ENCODE results near the gene P3H1. TPM values are rescaled to one million over a fixed set of nuclear protein-coding genes. Genes with fewer than 3 reads are reported as not detected.

The P3H1 gene
- total RNA-seq, 1 donor from 2014 or later: 221 TPM

GRCh38 chr1:42806593-42806992 lies 39.8 kb upstream of the P3H1 start:
- TF ChIP-seq, protein P1, sequence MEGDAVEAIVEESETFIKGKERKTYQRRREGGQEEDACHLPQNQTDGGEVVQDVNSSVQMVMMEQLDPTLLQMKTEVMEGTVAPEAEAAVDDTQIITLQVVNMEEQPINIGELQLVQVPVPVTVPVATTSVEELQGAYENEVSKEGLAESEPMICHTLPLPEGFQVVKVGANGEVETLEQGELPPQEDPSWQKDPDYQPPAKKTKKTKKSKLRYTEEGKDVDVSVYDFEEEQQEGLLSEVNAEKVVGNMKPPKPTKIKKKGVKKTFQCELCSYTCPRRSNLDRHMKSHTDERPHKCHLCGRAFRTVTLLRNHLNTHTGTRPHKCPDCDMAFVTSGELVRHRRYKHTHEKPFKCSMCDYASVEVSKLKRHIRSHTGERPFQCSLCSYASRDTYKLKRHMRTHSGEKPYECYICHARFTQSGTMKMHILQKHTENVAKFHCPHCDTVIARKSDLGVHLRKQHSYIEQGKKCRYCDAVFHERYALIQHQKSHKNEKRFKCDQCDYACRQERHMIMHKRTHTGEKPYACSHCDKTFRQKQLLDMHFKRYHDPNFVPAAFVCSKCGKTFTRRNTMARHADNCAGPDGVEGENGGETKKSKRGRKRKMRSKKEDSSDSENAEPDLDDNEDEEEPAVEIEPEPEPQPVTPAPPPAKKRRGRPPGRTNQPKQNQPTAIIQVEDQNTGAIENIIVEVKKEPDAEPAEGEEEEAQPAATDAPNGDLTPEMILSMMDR (IDR thresholded peaks at IDR 0.05): no peak
- Mint-ChIP-seq H3K9me3 (ENCODE audit: unreplicated experiment) (no peaks in the 10 kb centered on the region), H3K27me3 (ENCODE audit: unreplicated experiment) (no peaks in the 10 kb centered on the region), H3K36me3 (ENCODE audit: unreplicated experiment) (peaks cover 43% of the 10 kb centered on the region), H3K4me3 (ENCODE audit: unreplicated experiment) (no peak overlapping the region), H3K4me1 (ENCODE audit: unreplicated experiment) (no peaks in the 10 kb centered on the region), H3K27ac (ENCODE audit: unreplicated experiment) (no peak overlapping the region)
- no peak for DNase-seq (ENCODE audit: extremely low spot score, unreplicated experiment)

DNA sequence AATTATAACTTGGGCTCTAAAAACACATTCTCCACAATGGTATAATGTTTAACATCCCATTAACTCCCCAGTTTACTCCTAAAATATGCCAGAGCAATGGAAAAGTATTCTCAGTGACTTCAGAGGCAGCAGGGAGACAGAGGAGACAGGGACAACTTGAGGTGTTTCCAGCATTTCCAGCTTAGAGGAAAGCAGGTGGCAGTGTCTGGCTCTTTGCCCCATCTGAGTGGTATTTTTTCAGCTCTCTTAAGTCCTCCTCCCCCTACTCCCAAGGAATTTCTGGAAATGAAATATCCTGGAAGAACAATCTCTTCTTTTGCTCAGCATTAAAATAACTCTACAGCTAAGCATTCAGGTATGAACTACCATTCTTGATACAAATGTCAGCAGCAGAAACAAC lies 39.3 kb upstream of the P3H1 start:
- no peak for DNase-seq (ENCODE audit: extremely low spot score, unreplicated experiment)
- no peak overlapping the region for H3K27ac Mint-ChIP-seq (ENCODE audit: unreplicated experiment)
- H3K27me3 Mint-ChIP-seq (ENCODE audit: unreplicated experiment): no peaks in the 10 kb centered on the region
- no peaks in the 10 kb centered on the region for H3K9me3 Mint-ChIP-seq (ENCODE audit: unreplicated experiment)
- H3K4me1 Mint-ChIP-seq (ENCODE audit: unreplicated experiment): no peaks in the 10 kb centered on the region
- H3K4me3 Mint-ChIP-seq (ENCODE audit: unreplicated experiment): no peak overlapping the region
- TF ChIP-seq, protein P1 (IDR thresholded peaks at IDR 0.05): no peak
- H3K36me3 Mint-ChIP-seq (ENCODE audit: unreplicated experiment): peaks cover 41% of the 10 kb centered on the region

DNA sequence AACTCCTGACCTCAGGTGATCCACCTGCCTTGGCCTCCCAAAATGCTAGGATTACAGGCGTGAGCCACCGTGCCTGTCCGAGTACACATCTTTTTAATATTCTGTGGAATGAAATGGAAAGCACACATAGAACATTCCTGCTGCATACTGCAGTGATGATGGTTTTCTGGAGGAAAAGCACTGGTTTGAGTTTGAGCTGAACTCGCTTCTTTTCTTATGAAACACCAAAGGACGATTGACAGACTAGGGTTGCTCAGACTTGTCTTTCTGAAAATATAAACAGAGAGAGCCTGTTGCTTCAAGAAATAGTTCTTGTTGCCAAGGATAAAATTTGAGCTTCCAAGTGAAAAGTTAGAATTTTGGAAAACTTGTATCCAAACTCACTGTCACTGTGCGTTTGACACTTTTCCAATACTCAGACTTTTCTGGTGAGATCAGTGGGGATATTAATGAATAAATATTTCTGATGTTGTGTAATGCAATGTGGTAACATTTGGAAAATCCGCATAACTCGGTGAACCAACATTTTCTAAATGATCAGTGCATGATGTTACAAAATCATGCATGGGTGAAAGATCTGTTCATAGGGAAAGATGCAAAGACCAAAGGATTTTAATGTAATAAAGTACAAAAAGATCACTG lies 35.1 kb upstream of the P3H1 start:
- Mint-ChIP-seq H3K36me3 (ENCODE audit: unreplicated experiment) (peaks cover 23% of the 10 kb centered on the region), H3K27me3 (ENCODE audit: unreplicated experiment) (no peaks in the 10 kb centered on the region), H3K4me3 (ENCODE audit: unreplicated experiment) (no peak overlapping the region), H3K4me1 (ENCODE audit: unreplicated experiment) (no peaks in the 10 kb centered on the region), H3K9me3 (ENCODE audit: unreplicated experiment) (no peaks in the 10 kb centered on the region), H3K27ac (ENCODE audit: unreplicated experiment) (no peak overlapping the region)
- TF ChIP-seq, protein P1 (IDR thresholded peaks at IDR 0.05): no peak
- no peak for DNase-seq (ENCODE audit: extremely low spot score, unreplicated experiment)

- H3K9me3 Mint-ChIP-seq (ENCODE audit: unreplicated experiment): no peaks in the 10 kb centered on the region
- H3K4me3 Mint-ChIP-seq (ENCODE audit: unreplicated experiment): no peak overlapping the region
- no peak overlapping the region for H3K27ac Mint-ChIP-seq (ENCODE audit: unreplicated experiment)
- no peaks in the 10 kb centered on the region for H3K4me1 Mint-ChIP-seq (ENCODE audit: unreplicated experiment)
- no peaks in the 10 kb centered on the region for H3K27me3 Mint-ChIP-seq (ENCODE audit: unreplicated experiment)
- TF ChIP-seq, protein P1 (IDR thresholded peaks at IDR 0.05): no peak
- DNase-seq (ENCODE audit: extremely low spot score, unreplicated experiment): no peak
- H3K36me3 Mint-ChIP-seq (ENCODE audit: unreplicated experiment): no peaks in the 10 kb centered on the region
These were observed 31.2 kb upstream of the P3H1 start for GRCh38 chr1:42797979-42798378.

GRCh38 chr1:42797414-42797813 lies 30.6 kb upstream of the P3H1 start:
- no peak overlapping the region for H3K4me3 Mint-ChIP-seq (ENCODE audit: unreplicated experiment)
- no peaks in the 10 kb centered on the region for H3K9me3 Mint-ChIP-seq (ENCODE audit: unreplicated experiment)
- TF ChIP-seq, protein P1 (IDR thresholded peaks at IDR 0.05): no peak
- DNase-seq (ENCODE audit: extremely low spot score, unreplicated experiment): no peak
- H3K36me3 Mint-ChIP-seq (ENCODE audit: unreplicated experiment): no peaks in the 10 kb centered on the region
- H3K27ac Mint-ChIP-seq (ENCODE audit: unreplicated experiment): no peak overlapping the region
- H3K4me1 Mint-ChIP-seq (ENCODE audit: unreplicated experiment): no peaks in the 10 kb centered on the region
- H3K27me3 Mint-ChIP-seq (ENCODE audit: unreplicated experiment): no peaks in the 10 kb centered on the region

All from osteocyte (in vitro differentiated cells).